Heart right ventricle (tissue), 16 donors: ENCODE results near the gene SH3PXD2B. TPM values are rescaled to one million over a fixed set of nuclear protein-coding genes. Genes with fewer than 3 reads are reported as not detected.

ENCODE experiments used
- ATAC-seq, 8 donors: fragments of 200-7000 bp; cut with Tn5 transposase; one replicate each; pipeline ENCODE4 v1.9.1; 2020; ENCODE audit warnings: mild to moderate bottlenecking in 8 of 8, moderate library complexity in 8 of 8, moderate number of reproducible peaks in 1 of 8
- DNase-seq, 2 donors: peaks; one replicate each; pipeline ENCODE4 v3.0.0-alpha.2; 2020
- H3K27ac ChIP-seq, 10 donors: fragments of 200-600 bp; sonication (generic) in 2 of 10; one replicate each; pipeline versions ENCODE4 v1.5.0 to v1.8.0; 2020 to 2022; ENCODE audit warnings: mild to moderate bottlenecking in 3 of 10
- H3K27me3 ChIP-seq, 7 donors: fragments of 200-600 bp; one replicate each; pipeline ENCODE4 v1.8.0; 2021 to 2022; ENCODE audit warnings: mild to moderate bottlenecking in 2 of 7
- H3K36me3 ChIP-seq, 9 donors: fragments of 200-600 bp; sonication (generic) in 1 of 9; one replicate each; pipeline versions ENCODE4 v1.5.0 to v1.8.0; 2020 to 2022; ENCODE audit warnings: mild to moderate bottlenecking in 2 of 9
- H3K4me1 ChIP-seq, 9 donors: fragments of 200-600 bp; sonication (generic) in 1 of 9; one replicate each; pipeline versions ENCODE4 v1.5.0 to v1.8.0; 2020 to 2022; ENCODE audit warnings: mild to moderate bottlenecking in 4 of 9
- H3K4me3 ChIP-seq, 10 donors: fragments of 200-600 bp; sonication (generic) in 2 of 10; one replicate each; pipeline versions ENCODE4 v1.5.0 to v1.8.0; 2020 to 2022; ENCODE audit warnings: mild to moderate bottlenecking in 7 of 10, moderate library complexity in 2 of 10
- H3K9me3 ChIP-seq, 11 donors: fragments of 200-600 bp in 10 of 11; sonication (generic) in 2 of 11; one replicate each; pipeline versions ENCODE4 v1.5.0 to v1.8.0; 2013 to 2022; ENCODE audit warnings: mild to moderate bottlenecking in 2 of 11, control low read depth in 1 of 11, moderate library complexity in 1 of 11
- CTCF ChIP-seq, 9 donors: fragments of 200-600 bp; sonication (generic) in 2 of 9; IDR thresholded peaks; one replicate each; pipeline versions ENCODE4 v1.5.0 to v1.8.0; 2021 to 2022; ENCODE audit warnings: antibody characterized with exemption in 9 of 9, mild to moderate bottlenecking in 5 of 9, moderate library complexity in 1 of 9
- WGBS, 2 donors: extraction: QIAGEN DNeasy Blood & Tissue Kit; methylation state at CpG; one replicate each; pipeline ENCODE4 v1.1.7; 2013; ENCODE audit warnings: inconsistent platforms in 1 of 2; 5-methylcytosine and 5-hydroxymethylcytosine counted together
- intact Hi-C, 10 donors: fragments of 100-400 bp; cut with DNase I; formaldehyde crosslinking; loops; one replicate each; pipeline versions ENCODE4 v1.11.1 to v1.14.2; 2022
- polyA plus RNA-seq, 2 donors: library from polyadenylated mRNA; stranded (reverse); fragments of 200-250 nt; gene quantifications; one replicate each; pipeline ENCODE4 v1.2.3, GENCODE V29; 2013
- total RNA-seq, 10 donors: library from RNA; stranded (reverse); fragmentation: NEBNext Ultra II Directional in 3 of 10; extraction: Animal tissue kit (Norgen Biotek cat#: 25700) in 3 of 10; gene quantifications; one replicate each; pipeline versions ENCODE4 v1.2.1 to v1.2.4, GENCODE V29; 2021 to 2023
- donor health status: Arrhythmogenic right ventricular cardiomyopathy.
- donor health status: ischemic (EF 13 %, LVEDD 7.1; RV severe dilation, severe dysfunction).
- donor health status: healthy with polysubstance abuse.
- donor health status: DM: no; HTN: yes; CAD: no.
- donor health status: DM: no; HTN: no; CAD: no.
- donor health status: ischemic (EF 25% LVEDD 6.9; RV normal size, moderate dysfunction).
- donor health status: ischemic (EF 25% LVEDD 5.7; RV mildly dilated, moderate dysfunction).
- donor health status: healthy.
- donor health status: DM: yes; HTN: yes; CAD: no.
- donor health status: Ischemic cardiomyopathy.
- donor health status: ischemic (EF 35%, LVEDD 5.7; RV mildly dilated, moderate dysfunction).
- donor health status: nonischemic (EF 11% LVEDD 7.7; RV severe dilation, severe dysfunction).
- donor health status: DM: yes; HTN: yes; CAD: no.
- donor health status: PGD.
- donor health status: ischemic (EF 29% LVEDD 5.4; RV normal size, mild dysfunction).
- donor health status: nonischemic (EF 23%, LVEDD 6.1; RV moderate dilation, normal function).

The SH3PXD2B gene
- total and polyA plus RNA-seq, 12 donors: 1.8 to 12.5 (median 5.5) TPM

DNA sequence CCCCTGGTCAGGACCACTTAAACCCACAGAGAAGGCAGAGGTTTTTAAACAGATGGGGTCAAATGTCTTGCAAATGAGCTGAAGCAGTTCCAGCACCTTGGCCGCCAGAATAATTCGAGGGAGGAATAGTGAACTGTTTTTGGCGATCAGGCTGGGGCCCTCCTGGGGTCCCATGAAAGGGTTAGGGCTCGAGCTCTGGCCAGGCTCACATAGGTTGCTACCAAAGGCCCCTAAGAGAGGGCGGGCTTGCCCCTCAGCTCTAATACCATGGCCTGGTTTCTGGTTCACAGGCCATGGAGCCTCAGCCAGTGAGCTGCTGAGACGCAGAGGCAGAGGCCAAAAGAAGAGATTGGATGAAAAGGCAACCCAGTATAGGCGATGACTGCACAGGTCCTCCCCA lies 96.0 kb downstream of the SH3PXD2B start:
- Histone ChIP-seq H3K36me3 (peaks cover 0 to 91% (median 10%) of the 10 kb centered on the region in 9 donors), H3K9me3 (no peaks in the 10 kb centered on the region), H3K4me1 (peaks cover 0 to 15% (median 3%) of the 10 kb centered on the region in 9 donors), H3K27ac (no peak overlapping the region), H3K27me3 (no peaks in the 10 kb centered on the region), H3K4me3 (no peak overlapping the region)
- no peak for TF ChIP-seq CTCF (IDR thresholded peaks at IDR 0.05)
- intact Hi-C loops: loop anchor here in 1 of 10 donors (10.0 kb wide), 1 partner anchor 86 kb away; no protein-coding TSS in a partner anchor
- ATAC-seq: no peak
- DNase-seq: no peak
- WGBS, 2 donors: 91 to 94% methylated on average over 7 of the region's 7 CpGs

- peaks cover 0 to 92% (median 19%) of the 10 kb centered on the region in 9 donors for H3K36me3 ChIP-seq
- ATAC-seq (no peak), DNase-seq (no peak)
- no peaks in the 10 kb centered on the region for H3K9me3 ChIP-seq
- intact Hi-C loops: loop anchor here in 1 of 10 donors (10.0 kb wide), 1 partner anchor 88 kb away; no protein-coding TSS in a partner anchor
- no peak overlapping the region for H3K4me3 ChIP-seq
- H3K4me1 ChIP-seq: peaks cover 0 to 15% (median 3%) of the 10 kb centered on the region in 9 donors
- no peak for TF ChIP-seq CTCF (IDR thresholded peaks at IDR 0.05)
- 97 to 98% methylated on average over 10 of the region's 10 CpGs for WGBS, 2 donors
- H3K27me3 ChIP-seq: no peaks in the 10 kb centered on the region
- no peak overlapping the region for H3K27ac ChIP-seq
Measured at GRCh38 chr5:172356527-172356926, 97.8 kb downstream of the SH3PXD2B start.

- peaks cover 0 to 15% (median 0%) of the 10 kb centered on the region in 9 donors for H3K4me1 ChIP-seq
- DNase-seq (no peak), ATAC-seq (no peak)
- peaks cover 0 to 93% (median 19%) of the 10 kb centered on the region in 9 donors for H3K36me3 ChIP-seq
- H3K27ac ChIP-seq: no peak overlapping the region
- no peak for TF ChIP-seq CTCF (IDR thresholded peaks at IDR 0.05)
- no peaks in the 10 kb centered on the region for H3K9me3 ChIP-seq
- intact Hi-C loops: loop anchor here in 1 of 10 donors (10.0 kb wide), 1 partner anchor 89 kb away; no protein-coding TSS in a partner anchor
- WGBS, 2 donors: 59 to 90% methylated on average over 4 of the region's 4 CpGs
- H3K27me3 ChIP-seq: no peaks in the 10 kb centered on the region
- H3K4me3 ChIP-seq: no peak overlapping the region
Measured at GRCh38 chr5:172356047-172356446, 98.3 kb downstream of the SH3PXD2B start.

DNA sequence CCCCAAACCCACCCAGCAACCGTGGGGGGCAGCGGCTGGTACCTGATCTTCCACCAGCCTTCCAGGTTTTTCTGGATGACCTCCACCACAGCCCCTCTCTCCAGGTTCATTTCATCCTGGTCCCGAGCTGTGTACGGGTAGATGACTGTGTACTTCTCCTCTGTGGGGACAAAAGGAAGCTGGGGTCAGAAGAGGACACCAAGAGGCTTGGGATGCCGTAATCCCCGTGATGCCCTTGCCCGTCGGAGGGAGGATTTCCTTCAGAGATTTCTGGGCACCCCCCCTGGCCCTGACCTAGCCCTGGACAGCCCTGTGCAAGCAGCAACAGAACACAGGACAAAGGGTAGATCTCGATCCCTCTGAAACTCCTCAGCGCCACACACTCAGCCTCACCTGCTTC lies 100.5 kb downstream of the SH3PXD2B start:
- Histone ChIP-seq H3K27ac (no peak overlapping the region), H3K27me3 (no peaks in the 10 kb centered on the region), H3K4me1 (peaks cover 0 to 15% (median 0%) of the 10 kb centered on the region in 9 donors), H3K9me3 (no peaks in the 10 kb centered on the region), H3K36me3 (peaks cover 0 to 93% (median 17%) of the 10 kb centered on the region in 9 donors), H3K4me3 (no peak overlapping the region)
- WGBS, 2 donors: 92 to 94% methylated on average over 10 of the region's 10 CpGs
- no peak for ATAC-seq
- DNase-seq: no peak
- intact Hi-C loops: loop anchor here in 1 of 10 donors (10.0 kb wide), 1 partner anchor 91 kb away; no protein-coding TSS in a partner anchor
- no peak for TF ChIP-seq CTCF (IDR thresholded peaks at IDR 0.05)
